ENCODE results near the gene FKBP1A.

DNA sequence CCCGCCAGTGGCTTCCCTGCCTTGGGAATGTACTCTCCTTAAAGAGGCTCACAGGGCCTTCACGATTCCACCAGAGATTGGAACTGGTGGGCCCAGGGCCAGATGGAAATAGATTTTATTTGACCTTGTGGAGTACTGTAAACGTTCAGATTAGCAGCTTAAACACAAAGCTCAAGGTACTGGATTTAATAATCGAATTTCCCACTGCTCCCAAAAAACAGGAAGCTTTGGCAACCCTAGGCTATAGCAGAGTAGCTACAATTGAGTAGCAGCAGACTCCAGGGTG, 71.3 kb downstream of the FKBP1A start:
- TF ChIP-seq, protein P1, sequence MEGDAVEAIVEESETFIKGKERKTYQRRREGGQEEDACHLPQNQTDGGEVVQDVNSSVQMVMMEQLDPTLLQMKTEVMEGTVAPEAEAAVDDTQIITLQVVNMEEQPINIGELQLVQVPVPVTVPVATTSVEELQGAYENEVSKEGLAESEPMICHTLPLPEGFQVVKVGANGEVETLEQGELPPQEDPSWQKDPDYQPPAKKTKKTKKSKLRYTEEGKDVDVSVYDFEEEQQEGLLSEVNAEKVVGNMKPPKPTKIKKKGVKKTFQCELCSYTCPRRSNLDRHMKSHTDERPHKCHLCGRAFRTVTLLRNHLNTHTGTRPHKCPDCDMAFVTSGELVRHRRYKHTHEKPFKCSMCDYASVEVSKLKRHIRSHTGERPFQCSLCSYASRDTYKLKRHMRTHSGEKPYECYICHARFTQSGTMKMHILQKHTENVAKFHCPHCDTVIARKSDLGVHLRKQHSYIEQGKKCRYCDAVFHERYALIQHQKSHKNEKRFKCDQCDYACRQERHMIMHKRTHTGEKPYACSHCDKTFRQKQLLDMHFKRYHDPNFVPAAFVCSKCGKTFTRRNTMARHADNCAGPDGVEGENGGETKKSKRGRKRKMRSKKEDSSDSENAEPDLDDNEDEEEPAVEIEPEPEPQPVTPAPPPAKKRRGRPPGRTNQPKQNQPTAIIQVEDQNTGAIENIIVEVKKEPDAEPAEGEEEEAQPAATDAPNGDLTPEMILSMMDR (IDR thresholded peaks at IDR 0.05) = no peak
- TF ChIP-seq POLR2A (IDR thresholded peaks at IDR 0.05) = no peak

Measured in adrenal gland (tissue), 5 donors.